Thyroid gland (tissue), 4 donors: ENCODE measurements around the gene ZNF70.

Experiments used
- POLR2A ChIP-seq, 2 donors: fragments of 450-650 bp; IDR thresholded peaks; one replicate each; pipeline ENCODE4 v1.6.1; 2017; ENCODE audit warnings: antibody characterized with exemption in 2 of 2, mild to moderate bottlenecking in 2 of 2, moderate library complexity in 1 of 2
- TF ChIP-seq, protein P1 (sequence below), 6 experiments: fragments of 200-600 bp in 3 of 6; fragments of 450-650 bp in 3 of 6; sonication (generic) in 3 of 6; IDR thresholded peaks; one replicate each; pipeline ENCODE4 v1.5.1; 2016 to 2019; ENCODE audit warnings: antibody characterized with exemption in 6 of 6, mild to moderate bottlenecking in 2 of 6, inconsistent platforms in 1 of 6, moderate library complexity in 1 of 6

DNA sequence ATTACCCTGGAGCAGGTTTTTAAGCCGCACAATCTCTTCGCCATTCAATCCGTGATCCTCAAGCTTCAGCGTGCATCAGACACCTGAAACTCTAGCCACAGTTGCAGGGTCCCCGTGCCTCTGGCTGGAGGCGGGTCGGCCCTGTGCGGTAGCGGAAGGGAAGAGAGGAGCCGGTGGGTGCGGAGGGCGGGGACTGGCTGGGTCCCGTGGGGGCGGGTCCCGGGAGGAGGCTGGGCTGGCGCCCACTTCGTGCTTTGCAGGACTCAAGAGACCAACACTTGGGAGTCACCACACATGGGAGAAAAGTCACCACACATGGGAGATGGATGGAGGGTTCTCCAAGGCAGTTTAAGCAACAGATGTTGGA lies 12.7 kb upstream of the ZNF70 start:
- TF ChIP-seq POLR2A (IDR thresholded peaks at IDR 0.05): no peak
- TF ChIP-seq, protein P1, sequence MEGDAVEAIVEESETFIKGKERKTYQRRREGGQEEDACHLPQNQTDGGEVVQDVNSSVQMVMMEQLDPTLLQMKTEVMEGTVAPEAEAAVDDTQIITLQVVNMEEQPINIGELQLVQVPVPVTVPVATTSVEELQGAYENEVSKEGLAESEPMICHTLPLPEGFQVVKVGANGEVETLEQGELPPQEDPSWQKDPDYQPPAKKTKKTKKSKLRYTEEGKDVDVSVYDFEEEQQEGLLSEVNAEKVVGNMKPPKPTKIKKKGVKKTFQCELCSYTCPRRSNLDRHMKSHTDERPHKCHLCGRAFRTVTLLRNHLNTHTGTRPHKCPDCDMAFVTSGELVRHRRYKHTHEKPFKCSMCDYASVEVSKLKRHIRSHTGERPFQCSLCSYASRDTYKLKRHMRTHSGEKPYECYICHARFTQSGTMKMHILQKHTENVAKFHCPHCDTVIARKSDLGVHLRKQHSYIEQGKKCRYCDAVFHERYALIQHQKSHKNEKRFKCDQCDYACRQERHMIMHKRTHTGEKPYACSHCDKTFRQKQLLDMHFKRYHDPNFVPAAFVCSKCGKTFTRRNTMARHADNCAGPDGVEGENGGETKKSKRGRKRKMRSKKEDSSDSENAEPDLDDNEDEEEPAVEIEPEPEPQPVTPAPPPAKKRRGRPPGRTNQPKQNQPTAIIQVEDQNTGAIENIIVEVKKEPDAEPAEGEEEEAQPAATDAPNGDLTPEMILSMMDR (IDR thresholded peaks at IDR 0.05): no peak
